ENCODE measurements around the gene PM20D2.

PM20D2 gene

GRCh38 chr6:89145091-89145955 lies 532 bp upstream of the PM20D2 start:
- no peak for DNase-seq

GRCh38 chr6:89146718-89147700 lies 1.2 kb downstream of the PM20D2 start:
- DNase-seq: no peak

GRCh38 chr6:89148016-89148750 lies 2.3 kb downstream of the PM20D2 start:
- no peak for DNase-seq

- DNase-seq: no peak
These were observed 8.3 kb downstream of the PM20D2 start for GRCh38 chr6:89154131-89154530.

- DNase-seq: no peak
These were observed 14.7 kb downstream of the PM20D2 start for GRCh38 chr6:89160331-89161092.

- DNase-seq: no peak
These were observed 15.6 kb downstream of the PM20D2 start for GRCh38 chr6:89161326-89162046.

- no peak for DNase-seq
These were observed 16.2 kb downstream of the PM20D2 start for GRCh38 chr6:89162047-89162371.

- no peak for DNase-seq
These were observed 26.3 kb downstream of the PM20D2 start for GRCh38 chr6:89172131-89172530.

GRCh38 chr6:89173634-89174033 lies 27.8 kb downstream of the PM20D2 start:
- DNase-seq: no peak

- no peak for DNase-seq
These were observed 34.3 kb downstream of the PM20D2 start for GRCh38 chr6:89180112-89180511.

- no peak for DNase-seq
These were observed 35.1 kb downstream of the PM20D2 start for GRCh38 chr6:89180971-89181370.

GRCh38 chr6:89183294-89183693 lies 37.4 kb downstream of the PM20D2 start:
- DNase-seq: no peak

GRCh38 chr6:89184344-89184743 lies 38.5 kb downstream of the PM20D2 start:
- no peak for DNase-seq

- DNase-seq: no peak
These were observed 40.9 kb downstream of the PM20D2 start for GRCh38 chr6:89186762-89187161.

- DNase-seq: no peak
These were observed 41.6 kb downstream of the PM20D2 start for GRCh38 chr6:89187504-89187903.

GRCh38 chr6:89190741-89191140 lies 44.9 kb downstream of the PM20D2 start:
- no peak for DNase-seq

- DNase-seq: no peak
These were observed 48.7 kb downstream of the PM20D2 start for GRCh38 chr6:89194559-89194958.

GRCh38 chr6:89197141-89197540 lies 51.3 kb downstream of the PM20D2 start:
- no peak for DNase-seq

GRCh38 chr6:89198235-89198634 lies 52.4 kb downstream of the PM20D2 start:
- DNase-seq: no peak

- no peak for DNase-seq
These were observed 53.7 kb downstream of the PM20D2 start for GRCh38 chr6:89199579-89199978.

- no peak for DNase-seq
These were observed 54.9 kb downstream of the PM20D2 start for GRCh38 chr6:89200706-89201215.
